HS-27A (cell line): ENCODE results near the gene SPANXC.
"Not testable (repeated sequence)": the region's sequence is repeated elsewhere in the genome, so short reads cannot be mapped to it uniquely, and the experiment has no call there.

Experiments
- DNase-seq: peaks from one replicate; pipeline ENCODE4 v3.0.0-alpha.2; 2012; ENCODE audit warnings: low read depth, missing footprints

Gene SPANXC

GRCh38 chrX:141242417-141242816 is at the start of gene SPANXC:
TSS of gene SPANXC (minus strand) at chrX:141242517. CDS start at chrX:141242457, 60 bp downstream.
- DNase-seq = not testable (repeated sequence)

- no peak for DNase-seq
Measured at GRCh38 chrX:141279476-141279875, 37.2 kb upstream of the SPANXC start.

- peak; percentile 17 for DNase-seq
Measured at GRCh38 chrX:141278306-141278705, 36.0 kb upstream of the SPANXC start.

GRCh38 chrX:141258080-141258479 is 15.8 kb upstream of the SPANXC start:
- DNase-seq = no peak

- DNase-seq = no peak
Measured at GRCh38 chrX:141221611-141222010, 20.7 kb downstream of the SPANXC start.

- peak; percentile 38 for DNase-seq
Measured at GRCh38 chrX:141220342-141221008, 21.8 kb downstream of the SPANXC start.

- DNase-seq = no peak
Measured at GRCh38 chrX:141214196-141214595, 28.1 kb downstream of the SPANXC start.

- no peak for DNase-seq
Measured at GRCh38 chrX:141201962-141202361, 40.4 kb downstream of the SPANXC start.
